HG03520 (cell line): ENCODE results near the gene MYO5B.
"Not testable (repeated sequence)": the region's sequence is repeated elsewhere in the genome, so short reads cannot be mapped to it uniquely, and the experiment has no call there.

ENCODE experiments used
- ATAC-seq: cut with Tn5 transposase; IDR thresholded peaks from one replicate; pipeline ENCODE4 v1.9.1; 2021; ENCODE audit warnings: mild to moderate bottlenecking, moderate library complexity; ENCODE audit not compliant: unreplicated experiment

The MYO5B gene

GRCh38 chr18:50194631-50195532, at the start of gene MYO5B:
Gene MYO5B, minus strand, starts transcription at chr18:50195147. Its CDS starts 354 bp downstream, at chr18:50194793.
- peak; percentile 64 for ATAC-seq

GRCh38 chr18:50241768-50242167, 46.8 kb upstream of the MYO5B start:
- ATAC-seq, result not testable (repeated sequence)

- no peak for ATAC-seq
Observed at GRCh38 chr18:50240080-50240563, 45.2 kb upstream of the MYO5B start.

GRCh38 chr18:50232419-50232818, 37.5 kb upstream of the MYO5B start:
- no peak for ATAC-seq

GRCh38 chr18:50231621-50232020, 36.7 kb upstream of the MYO5B start:
- no peak for ATAC-seq

- ATAC-seq, result not testable (repeated sequence)
Observed at GRCh38 chr18:50220249-50220648, 25.3 kb upstream of the MYO5B start.

GRCh38 chr18:50218432-50219197, 23.7 kb upstream of the MYO5B start:
- peak; percentile 79 for ATAC-seq

GRCh38 chr18:50209311-50209710, 14.4 kb upstream of the MYO5B start:
- ATAC-seq, result no peak

- ATAC-seq, result no peak
Observed at GRCh38 chr18:50207722-50208121, 12.8 kb upstream of the MYO5B start.

GRCh38 chr18:50203801-50204604, 9.1 kb upstream of the MYO5B start:
- ATAC-seq, result no peak

- no peak for ATAC-seq
Observed at GRCh38 chr18:50201476-50202018, 6.6 kb upstream of the MYO5B start.

- ATAC-seq, result no peak
Observed at GRCh38 chr18:50199921-50200320, 5.0 kb upstream of the MYO5B start.

- ATAC-seq, result no peak
Observed at GRCh38 chr18:50199346-50199855, 4.5 kb upstream of the MYO5B start.

- ATAC-seq, result no peak
Observed at GRCh38 chr18:50196261-50196660, 1.3 kb upstream of the MYO5B start.

GRCh38 chr18:50195689-50196088, 742 bp upstream of the MYO5B start:
- no peak for ATAC-seq

GRCh38 chr18:50193796-50194630, 934 bp downstream of the MYO5B start:
- peak; percentile 20 for ATAC-seq

- no peak for ATAC-seq
Observed at GRCh38 chr18:50192995-50193795, 1.8 kb downstream of the MYO5B start.

- ATAC-seq, result no peak
Observed at GRCh38 chr18:50190926-50191325, 4.0 kb downstream of the MYO5B start.

- ATAC-seq, result no peak
Observed at GRCh38 chr18:50190236-50190635, 4.7 kb downstream of the MYO5B start.
